ENCODE measurements around the gene CABLES2.

- no peak for TF ChIP-seq CTCF (IDR thresholded peaks at IDR 0.05)
- TF ChIP-seq POLR2A (IDR thresholded peaks at IDR 0.05) = no peak
Observed at GRCh38 chr20:62455929-62456328, 48.8 kb upstream of the CABLES2 start.

Data from uterus (tissue), 2 donors.